Fibroblast of skin of right biceps (primary cell): Measurements from ENCODE around the gene GNG3.
"Not testable (repeated sequence)": the region's sequence is repeated elsewhere in the genome, so short reads cannot be mapped to it uniquely, and the experiment has no call there.

Source experiments
- DNase-seq: peaks from one replicate; pipeline ENCODE4 v3.0.0-alpha.2; 2013

Gene GNG3

GRCh38 chr11:62688491-62688890 is 19.0 kb upstream of the GNG3 start:
- DNase-seq = no peak

GRCh38 chr11:62689421-62690183 is 17.9 kb upstream of the GNG3 start, which contains the start of gene LRRN4CL:
TSS of gene LRRN4CL (minus strand) at chr11:62689530. CDS start at chr11:62688508, 1,022 bp downstream.
- DNase-seq = peak; percentile 94

GRCh38 chr11:62693624-62694023 is 13.9 kb upstream of the GNG3 start:
- not testable (repeated sequence) for DNase-seq

GRCh38 chr11:62694455-62695167 is 12.9 kb upstream of the GNG3 start:
- peak; percentile 74 for DNase-seq

GRCh38 chr11:62702246-62702645 is 5.2 kb upstream of the GNG3 start:
- DNase-seq = no peak

GRCh38 chr11:62703921-62704320 is 3.6 kb upstream of the GNG3 start:
- not testable (repeated sequence) for DNase-seq

- no peak for DNase-seq
Measured at GRCh38 chr11:62705413-62705812, 2.1 kb upstream of the GNG3 start.

GRCh38 chr11:62705880-62706849 is 1.3 kb upstream of the GNG3 start:
- peak; percentile 95 for DNase-seq

- no peak for DNase-seq
Measured at GRCh38 chr11:62706850-62707247, 627 bp upstream of the GNG3 start.

- no peak for DNase-seq
Measured at GRCh38 chr11:62708392-62708791, 916 bp downstream of the GNG3 start.

- DNase-seq = no peak
Measured at GRCh38 chr11:62708793-62709192, 1.3 kb downstream of the GNG3 start.

GRCh38 chr11:62709247-62710000 is 1.9 kb downstream of the GNG3 start:
- DNase-seq = peak; percentile 98

GRCh38 chr11:62710001-62710345 is 2.5 kb downstream of the GNG3 start:
- DNase-seq = peak; percentile 14

GRCh38 chr11:62712276-62712812 is 4.9 kb downstream of the GNG3 start:
- no peak for DNase-seq

GRCh38 chr11:62712861-62713260 is 5.4 kb downstream of the GNG3 start:
- no peak for DNase-seq

- no peak for DNase-seq
Measured at GRCh38 chr11:62713343-62713742, 5.9 kb downstream of the GNG3 start.

GRCh38 chr11:62715150-62716130 is 8.0 kb downstream of the GNG3 start:
- DNase-seq = no peak

GRCh38 chr11:62716206-62716605 is 8.7 kb downstream of the GNG3 start:
- DNase-seq = no peak

- no peak for DNase-seq
Measured at GRCh38 chr11:62716816-62717215, 9.3 kb downstream of the GNG3 start.

GRCh38 chr11:62719302-62719978 is 12.0 kb downstream of the GNG3 start:
- DNase-seq = no peak
